Neuronal stem cell (in vitro differentiated cells): ENCODE results near the gene CEPT1.

Experiments
- DNase-seq: peaks from one replicate; pipeline ENCODE4 v3.0.0-alpha.2; 2013; ENCODE audit warnings: low spot score
- H2AFZ ChIP-seq: one replicate; pipeline ENCODE4 v1.6.1; 2013; ENCODE audit warnings: mild to moderate bottlenecking, low read length, inconsistent platforms
- H2AK5ac ChIP-seq: 2 replicates; pipeline ENCODE4 v1.6.1; 2013; ENCODE audit warnings: low read depth, mild to moderate bottlenecking, inconsistent platforms, low read length, moderate library complexity, mixed read lengths
- H2BK120ac ChIP-seq: 2 replicates; pipeline ENCODE4 v1.6.1; 2013; ENCODE audit warnings: low read depth, mild to moderate bottlenecking, inconsistent platforms, low read length, moderate library complexity, mixed read lengths
- H2BK12ac ChIP-seq: one replicate; pipeline ENCODE4 v1.6.1; 2013; ENCODE audit warnings: low read length, inconsistent platforms
- H2BK15ac ChIP-seq: 2 replicates; pipeline ENCODE4 v1.6.1; 2013; ENCODE audit warnings: mild to moderate bottlenecking, low read length, inconsistent platforms, mixed read lengths
- H2BK5ac ChIP-seq: one replicate; pipeline ENCODE4 v1.6.1; 2013; ENCODE audit warnings: inconsistent platforms, mild to moderate bottlenecking, low read length, moderate library complexity
- H3K14ac ChIP-seq: one replicate; pipeline ENCODE4 v1.6.1; 2013; ENCODE audit warnings: low read length, inconsistent platforms
- H3K18ac ChIP-seq: 2 replicates; pipeline ENCODE4 v1.6.1; 2013; ENCODE audit warnings: low read length, inconsistent platforms
- H3K23ac ChIP-seq: 2 replicates; pipeline ENCODE4 v1.6.1; 2013; ENCODE audit warnings: low read depth, mild to moderate bottlenecking, mixed read lengths, low read length, inconsistent platforms; ENCODE audit not compliant: poor library complexity
- H3K27ac ChIP-seq: replicated peaks from 3 replicates; pipeline ENCODE4 v1.5.1; 2013; ENCODE audit warnings: low read length, inconsistent platforms
- H3K27me3 ChIP-seq, 3 experiments: 2 replicates each; pipeline ENCODE4 v1.6.1; 2013; ENCODE audit warnings: low read length in 3 of 3, mild to moderate bottlenecking in 2 of 3, inconsistent platforms in 1 of 3, low read depth in 1 of 3, mixed read lengths in 1 of 3, moderate library complexity in 1 of 3; ENCODE audit not compliant: control insufficient read depth in 3 of 3, insufficient read depth in 3 of 3
- H3K36me3 ChIP-seq, 2 donors: replicated peaks in 1 of 2; 2 replicates each; pipeline ENCODE4 v1.6.1; 2013; ENCODE audit warnings: low read length in 2 of 2; ENCODE audit not compliant: control insufficient read depth in 2 of 2, insufficient read depth in 2 of 2
- H3K4ac ChIP-seq: 2 replicates; pipeline ENCODE4 v1.6.1; 2013; ENCODE audit warnings: inconsistent platforms, mild to moderate bottlenecking, low read length, moderate library complexity
- H3K4me1 ChIP-seq, 2 donors: 1 replicate in 1 of 2; 2 replicates in 1 of 2; pipeline ENCODE4 v1.6.1; 2013; ENCODE audit warnings: low read length in 2 of 2, low read depth in 1 of 2; ENCODE audit not compliant: control insufficient read depth in 2 of 2, insufficient read depth in 1 of 2
- H3K4me2 ChIP-seq: one replicate; pipeline ENCODE4 v1.6.1; 2013; ENCODE audit warnings: mild to moderate bottlenecking, low read length, inconsistent platforms; ENCODE audit not compliant: insufficient read depth, poor library complexity, severe bottlenecking
- H3K4me3 ChIP-seq, 2 donors: 2 replicates each; pipeline ENCODE4 v1.5.1; 2013; ENCODE audit warnings: low read length in 2 of 2, mild to moderate bottlenecking in 2 of 2, inconsistent platforms in 1 of 2, moderate library complexity in 1 of 2
- H3K79me1 ChIP-seq: one replicate; pipeline ENCODE4 v1.6.1; 2013; ENCODE audit warnings: low read depth, mild to moderate bottlenecking, inconsistent platforms, low read length, moderate library complexity
- H3K9ac ChIP-seq: one replicate; pipeline ENCODE4 v1.6.1; 2013; ENCODE audit warnings: mild to moderate bottlenecking, low read depth, low read length, inconsistent platforms; ENCODE audit not compliant: poor library complexity
- H3K9me3 ChIP-seq, 2 donors: replicated peaks in 1 of 2; 2 replicates each; pipeline versions ENCODE3 to v1.6.1; 2013; ENCODE audit warnings: low read length in 2 of 2, mild to moderate bottlenecking in 2 of 2, inconsistent platforms in 1 of 2, low read depth in 1 of 2, mixed read lengths in 1 of 2, moderate library complexity in 1 of 2; ENCODE audit not compliant: control insufficient read depth in 2 of 2, insufficient read depth in 1 of 2
- H4K8ac ChIP-seq: one replicate; pipeline ENCODE4 v1.6.1; 2013; ENCODE audit warnings: low read depth, mild to moderate bottlenecking, inconsistent platforms, low read length, moderate library complexity
- H4K91ac ChIP-seq: one replicate; pipeline ENCODE4 v1.6.1; 2013; ENCODE audit warnings: low read length, low read depth, mild to moderate bottlenecking, inconsistent platforms; ENCODE audit not compliant: poor library complexity
- WGBS, 2 donors: extraction: QIAGEN DNeasy Blood & Tissue Kit; methylation state at CpG; one replicate each; pipeline ENCODE4 v1.1.7; 2013; ENCODE audit warnings: missing lambda C conversion rate in 2 of 2, mixed read lengths in 1 of 2; ENCODE audit not compliant: insufficient read length in 2 of 2, insufficient replicate concordance in 1 of 2; ENCODE audit errors: extremely low coverage in 2 of 2; 5-methylcytosine and 5-hydroxymethylcytosine counted together

The CEPT1 gene

DNA sequence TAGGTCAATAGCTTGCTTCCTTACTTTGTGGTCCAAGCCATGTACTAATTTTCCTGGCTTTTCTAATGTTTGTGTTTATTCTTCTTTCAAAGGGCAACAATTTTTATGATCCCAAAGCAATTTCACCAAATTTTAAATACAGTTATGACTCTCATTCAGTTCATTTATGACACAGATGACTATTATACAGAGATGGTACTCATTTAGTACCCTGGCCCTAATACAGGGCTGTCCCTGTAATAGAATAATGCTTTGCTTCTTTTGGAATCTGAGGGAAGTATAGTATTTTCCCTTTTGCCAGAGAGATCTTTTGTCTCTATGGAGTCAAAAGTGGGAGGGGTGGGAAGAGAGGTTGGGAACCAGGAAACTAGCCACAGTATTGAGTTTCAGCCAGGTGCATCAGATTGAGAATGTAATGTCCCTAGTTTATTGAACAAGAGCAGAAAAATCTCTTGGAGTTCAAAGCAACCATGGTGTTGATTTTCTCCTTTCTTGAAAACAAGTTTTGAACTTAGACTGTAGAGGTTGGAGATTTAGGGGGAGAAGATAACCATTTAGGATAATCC is 40.0 kb downstream of the CEPT1 start:
- H3K9me3 ChIP-seq, result no peaks in the 10 kb centered on the region
- DNase-seq, result no peak
- no peak overlapping the region for H4K8ac ChIP-seq
- peaks cover 2 to 68% of the 10 kb centered on the region in 2 donors for H3K36me3 ChIP-seq
- H2BK12ac ChIP-seq, result no peak overlapping the region
- no peak overlapping the region for H3K18ac ChIP-seq
- H3K79me1 ChIP-seq, result no peaks in the 10 kb centered on the region
- no peak overlapping the region for H3K23ac ChIP-seq
- H4K91ac ChIP-seq, result no peak overlapping the region
- no peak overlapping the region for H3K9ac ChIP-seq
- no peak overlapping the region for H2BK15ac ChIP-seq
- no peaks in the 10 kb centered on the region for H3K4me1 ChIP-seq
- no peak overlapping the region for H2BK120ac ChIP-seq
- H3K27ac ChIP-seq, result no peak overlapping the region
- H3K4ac ChIP-seq, result no peak overlapping the region
- H3K4me3 ChIP-seq, result no peak overlapping the region
- H2AFZ ChIP-seq, result no peak overlapping the region
- no peak overlapping the region for H3K4me2 ChIP-seq
- no peak overlapping the region for H2AK5ac ChIP-seq
- no peak overlapping the region for H3K14ac ChIP-seq
- no peak overlapping the region for H2BK5ac ChIP-seq
- no peaks in the 10 kb centered on the region for H3K27me3 ChIP-seq

DNA sequence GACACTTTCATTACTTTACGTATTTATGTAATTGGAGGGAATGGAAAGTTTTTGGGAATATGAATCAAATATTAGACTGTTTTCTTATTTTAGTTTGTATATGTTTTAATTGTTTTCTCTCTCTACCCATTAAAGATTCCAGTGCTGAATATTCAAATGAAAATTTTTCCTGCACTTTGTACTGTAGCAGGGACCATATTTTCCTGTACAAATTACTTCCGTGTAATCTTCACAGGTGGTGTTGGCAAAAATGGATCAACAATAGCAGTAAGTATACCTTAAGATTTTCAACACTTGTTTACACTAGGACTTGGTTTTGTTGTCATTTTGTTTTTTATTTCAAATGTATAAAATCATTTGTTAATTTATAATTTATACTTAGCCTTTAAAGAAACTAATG is 42.0 kb downstream of the CEPT1 start:
- no peak overlapping the region for H3K4ac ChIP-seq
- H2AK5ac ChIP-seq, result no peak overlapping the region
- no peak overlapping the region for H4K91ac ChIP-seq
- H2BK120ac ChIP-seq, result no peak overlapping the region
- H3K18ac ChIP-seq, result no peak overlapping the region
- H3K27me3 ChIP-seq, result no peaks in the 10 kb centered on the region
- no peak overlapping the region for H3K23ac ChIP-seq
- no peak overlapping the region for H3K4me2 ChIP-seq
- no peak overlapping the region for H3K9ac ChIP-seq
- no peak overlapping the region for H3K27ac ChIP-seq
- H2BK12ac ChIP-seq, result no peak overlapping the region
- no peak overlapping the region for H2BK5ac ChIP-seq
- H3K36me3 ChIP-seq, result peaks cover 6 to 70% of the 10 kb centered on the region in 2 donors
- no peak overlapping the region for H2AFZ ChIP-seq
- H2BK15ac ChIP-seq, result no peak overlapping the region
- no peaks in the 10 kb centered on the region for H3K79me1 ChIP-seq
- no peak overlapping the region for H3K4me3 ChIP-seq
- H4K8ac ChIP-seq, result no peak overlapping the region
- H3K9me3 ChIP-seq, result no peaks in the 10 kb centered on the region
- DNase-seq, result no peak
- WGBS, 2 donors, result no CpG with 5 or more reads among the region's 2 CpGs
- no peaks in the 10 kb centered on the region for H3K4me1 ChIP-seq
- no peak overlapping the region for H3K14ac ChIP-seq

DNA sequence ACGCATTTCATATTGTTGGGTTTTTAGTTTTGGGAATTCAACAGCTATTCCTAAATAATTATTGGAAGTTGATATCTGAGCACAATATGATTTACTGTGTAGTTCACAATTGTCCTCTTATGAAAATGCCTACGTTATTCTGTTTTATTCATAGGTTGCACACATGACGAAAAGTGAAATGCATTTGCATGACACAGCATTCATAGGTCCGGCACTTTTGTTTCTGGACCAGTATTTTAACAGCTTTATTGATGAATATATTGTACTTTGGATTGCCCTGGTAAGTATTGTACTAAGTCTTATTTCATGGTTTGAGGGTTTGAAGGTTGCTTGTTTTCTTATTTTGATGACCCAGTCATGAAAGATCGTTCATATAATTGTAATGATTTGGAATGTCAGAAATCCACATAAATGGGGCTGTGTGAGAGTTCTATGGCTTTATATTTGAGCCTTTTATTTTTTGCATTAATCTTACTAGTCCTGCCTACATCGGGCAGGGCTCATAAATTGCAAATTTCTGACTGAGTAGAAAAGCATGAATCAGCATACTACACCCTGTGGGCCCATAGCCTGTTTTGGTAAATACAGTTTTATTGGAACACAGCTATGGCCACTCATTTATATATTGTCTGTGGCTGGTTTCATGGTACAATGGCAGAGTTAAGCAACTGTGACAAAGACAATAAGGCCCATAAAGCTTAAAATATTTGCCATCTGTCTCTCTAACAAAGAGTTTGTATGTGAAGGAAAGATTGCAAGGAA is 43.5 kb downstream of the CEPT1 start:
- Histone ChIP-seq H3K4me3 (no peak overlapping the region), H3K4me2 (no peak overlapping the region), H2BK12ac (no peak overlapping the region), H2AK5ac (no peak overlapping the region), H3K18ac (no peak overlapping the region), H2BK120ac (no peak overlapping the region), H3K36me3 (peaks cover 8 to 72% of the 10 kb centered on the region in 2 donors), H4K8ac (no peak overlapping the region), H3K14ac (no peak overlapping the region), H2BK15ac (no peak overlapping the region), H3K79me1 (no peaks in the 10 kb centered on the region), H3K23ac (no peak overlapping the region), H3K4ac (no peak overlapping the region), H3K9ac (no peak overlapping the region), H3K9me3 (no peaks in the 10 kb centered on the region), H2AFZ (no peak overlapping the region), H3K4me1 (no peaks in the 10 kb centered on the region), H2BK5ac (no peak overlapping the region), H4K91ac (no peak overlapping the region), H3K27ac (no peak overlapping the region), H3K27me3 (no peaks in the 10 kb centered on the region)
- DNase-seq, result no peak
- WGBS, 2 donors, result no CpG with 5 or more reads among the region's 6 CpGs

DNA sequence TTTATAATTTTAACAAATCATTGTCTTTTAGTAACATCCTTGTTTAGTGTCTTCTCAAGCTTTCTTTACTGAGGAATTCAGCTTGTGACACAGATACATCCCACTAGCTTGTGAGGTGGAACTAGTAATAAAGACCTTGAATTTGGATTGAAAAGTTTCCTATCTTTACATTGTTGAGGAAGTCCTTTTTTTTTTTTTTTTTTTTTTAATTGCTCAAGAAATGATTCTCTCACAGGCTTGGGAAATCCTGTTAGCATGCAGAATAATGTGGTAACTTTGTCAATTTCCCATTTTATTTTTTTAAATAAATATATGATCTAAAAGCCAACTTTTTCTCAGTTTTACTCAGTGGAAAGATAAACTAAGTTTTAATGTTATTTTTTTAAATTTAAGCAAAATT is 44.6 kb downstream of the CEPT1 start:
- DNase-seq, result no peak
- no peaks in the 10 kb centered on the region for H3K27me3 ChIP-seq
- no peak overlapping the region for H2BK120ac ChIP-seq
- no peaks in the 10 kb centered on the region for H3K9me3 ChIP-seq
- H3K4me1 ChIP-seq, result no peaks in the 10 kb centered on the region
- H3K9ac ChIP-seq, result no peak overlapping the region
- no peaks in the 10 kb centered on the region for H3K79me1 ChIP-seq
- H4K8ac ChIP-seq, result no peak overlapping the region
- no peak overlapping the region for H2BK15ac ChIP-seq
- H3K4ac ChIP-seq, result no peak overlapping the region
- H4K91ac ChIP-seq, result no peak overlapping the region
- H3K18ac ChIP-seq, result no peak overlapping the region
- no peak overlapping the region for H3K14ac ChIP-seq
- no peak overlapping the region for H2AK5ac ChIP-seq
- peaks cover 8 to 74% of the 10 kb centered on the region in 2 donors for H3K36me3 ChIP-seq
- no peak overlapping the region for H3K4me3 ChIP-seq
- no peak overlapping the region for H2BK12ac ChIP-seq
- H2BK5ac ChIP-seq, result no peak overlapping the region
- no peak overlapping the region for H2AFZ ChIP-seq
- no peak overlapping the region for H3K23ac ChIP-seq
- no peak overlapping the region for H3K27ac ChIP-seq
- H3K4me2 ChIP-seq, result no peak overlapping the region
